H9 (cell line): ENCODE data around the gene MBLAC2. TPM values are rescaled to one million over a fixed set of nuclear protein-coding genes. Genes with fewer than 3 reads are reported as not detected.
A peak's percentile ranks its signal among the peaks of the same experiment; 100 is the strongest.

Source experiments
- DNase-seq: peaks from one replicate; pipeline ENCODE4 v3.0.0-alpha.2; 2017
- H2AFZ ChIP-seq: one replicate; pipeline ENCODE4 v1.6.1; 2013; ENCODE audit warnings: mild to moderate bottlenecking, low read length, control low read depth, moderate library complexity
- H2AK5ac ChIP-seq: 2 replicates; pipeline ENCODE4 v1.6.1; 2013; ENCODE audit warnings: low read length, control low read depth, mixed read lengths; ENCODE audit not compliant: insufficient read length
- H2BK120ac ChIP-seq: one replicate; pipeline ENCODE4 v1.6.1; 2013; ENCODE audit warnings: low read depth, mild to moderate bottlenecking, low read length, control low read depth, inconsistent platforms; ENCODE audit not compliant: poor library complexity, severe bottlenecking
- H2BK12ac ChIP-seq: 2 replicates; pipeline ENCODE4 v1.6.1; 2013; ENCODE audit warnings: low read length, control low read depth, mixed read lengths, low read depth; ENCODE audit not compliant: insufficient read length
- H2BK15ac ChIP-seq: 2 replicates; pipeline ENCODE4 v1.6.1; 2013; ENCODE audit warnings: low read depth, low read length, control low read depth
- H2BK20ac ChIP-seq: one replicate; pipeline ENCODE4 v1.6.1; 2013; ENCODE audit warnings: low read depth, mild to moderate bottlenecking, low read length, control low read depth, inconsistent platforms; ENCODE audit not compliant: poor library complexity, severe bottlenecking
- H2BK5ac ChIP-seq: 2 replicates; pipeline ENCODE4 v1.6.1; 2013; ENCODE audit warnings: low read length, control low read depth, mixed read lengths; ENCODE audit not compliant: insufficient read length
- H3K14ac ChIP-seq: 2 replicates; pipeline ENCODE4 v1.6.1; 2013; ENCODE audit warnings: low read length, control low read depth; ENCODE audit not compliant: insufficient read depth
- H3K18ac ChIP-seq: 2 replicates; pipeline ENCODE4 v1.6.1; 2013; ENCODE audit warnings: low read depth, mild to moderate bottlenecking, mixed read lengths, low read length, control low read depth; ENCODE audit not compliant: insufficient read length
- H3K23ac ChIP-seq: 2 replicates; pipeline ENCODE4 v1.6.1; 2013; ENCODE audit warnings: low read length, control low read depth, mixed read lengths, low read depth; ENCODE audit not compliant: insufficient read length
- H3K23me2 ChIP-seq: 2 replicates; pipeline ENCODE4 v1.6.1; 2013; ENCODE audit warnings: low read depth, mild to moderate bottlenecking, mixed read lengths, low read length, control low read depth; ENCODE audit not compliant: insufficient read length, poor library complexity, severe bottlenecking
- H3K27ac ChIP-seq: 2 replicates; pipeline ENCODE4 v1.5.1; 2013; ENCODE audit warnings: low read length, control low read depth, mixed read lengths, low read depth; ENCODE audit not compliant: insufficient read length
- H3K27me3 ChIP-seq: 2 replicates; pipeline ENCODE4 v1.6.1; 2013; ENCODE audit warnings: low read length, control low read depth, inconsistent platforms; ENCODE audit not compliant: insufficient read depth
- H3K4ac ChIP-seq: 2 replicates; pipeline ENCODE4 v1.6.1; 2013; ENCODE audit warnings: low read depth, mild to moderate bottlenecking, control low read depth, inconsistent platforms, low read length, moderate library complexity
- H3K4me1 ChIP-seq: 2 replicates; pipeline ENCODE4 v1.6.1; 2013; ENCODE audit warnings: low read length, control low read depth, inconsistent platforms; ENCODE audit not compliant: insufficient read depth
- H3K4me2 ChIP-seq: 2 replicates; pipeline ENCODE4 v1.6.1; 2013; ENCODE audit warnings: low read length, control low read depth, mixed read lengths; ENCODE audit not compliant: insufficient read length, insufficient read depth
- H3K56ac ChIP-seq: 2 replicates; pipeline ENCODE4 v1.6.1; 2013; ENCODE audit warnings: low read depth, mild to moderate bottlenecking, mixed read lengths, low read length, control low read depth; ENCODE audit not compliant: insufficient read length
- H3K79me1 ChIP-seq: 2 replicates; pipeline ENCODE4 v1.6.1; 2013; ENCODE audit warnings: low read depth, mild to moderate bottlenecking, moderate library complexity, low read length, control low read depth, inconsistent platforms; ENCODE audit not compliant: insufficient read depth, poor library complexity, severe bottlenecking
- H3K79me2 ChIP-seq: 2 replicates; pipeline ENCODE4 v1.6.1; 2013; ENCODE audit warnings: low read length, control low read depth, inconsistent platforms; ENCODE audit not compliant: insufficient read depth
- H3K9ac ChIP-seq: 2 replicates; pipeline ENCODE4 v1.6.1; 2013; ENCODE audit warnings: low read length, control low read depth, mixed read lengths; ENCODE audit not compliant: insufficient read length; ENCODE audit errors: extremely low read depth
- H3K9me3 ChIP-seq: one replicate; pipeline ENCODE4 v1.6.1; 2013; ENCODE audit warnings: low read depth, low read length, inconsistent platforms; ENCODE audit not compliant: control insufficient read depth
- H3T11ph ChIP-seq: one replicate; pipeline ENCODE4 v1.6.1; 2013; ENCODE audit warnings: mild to moderate bottlenecking, low read length, control low read depth, inconsistent platforms
- H4K20me1 ChIP-seq: one replicate; pipeline ENCODE4 v1.6.1; 2013; ENCODE audit not compliant: control insufficient read depth, insufficient read length, insufficient read depth
- H4K5ac ChIP-seq: 2 replicates; pipeline ENCODE4 v1.6.1; 2013; ENCODE audit warnings: low read depth, mild to moderate bottlenecking, mixed read lengths, low read length, control low read depth; ENCODE audit not compliant: insufficient read length
- H4K8ac ChIP-seq: replicated peaks from 2 replicates; pipeline ENCODE4 v1.6.1; 2013; ENCODE audit warnings: low read length, control low read depth, mixed read lengths, low read depth; ENCODE audit not compliant: insufficient read length
- H4K91ac ChIP-seq: 2 replicates; pipeline ENCODE4 v1.6.1; 2013; ENCODE audit warnings: low read depth, mild to moderate bottlenecking, moderate library complexity, mixed read lengths, low read length, control low read depth; ENCODE audit not compliant: insufficient read length
- H3K27ac Mint-ChIP-seq, 3 experiments: 2 replicates in 2 of 3; 3 replicates in 1 of 3; pipeline ENCODE4 v1.8.0; 2020 to 2021; ENCODE audit warnings: mixed read lengths in 3 of 3, mild to moderate bottlenecking in 1 of 3, moderate library complexity in 1 of 3
- H3K27me3 Mint-ChIP-seq: 2 replicates; pipeline ENCODE4 v1.8.0; 2021; ENCODE audit warnings: low read depth, mild to moderate bottlenecking, moderate library complexity, mixed read lengths
- H3K36me3 Mint-ChIP-seq, 3 experiments: 2 replicates in 2 of 3; 3 replicates in 1 of 3; pipeline ENCODE4 v1.8.0; 2020 to 2021; ENCODE audit warnings: low read depth in 3 of 3, mixed read lengths in 3 of 3; ENCODE audit not compliant: insufficient read depth in 1 of 3
- H3K4me1 Mint-ChIP-seq, 2 experiments: 2 replicates each; pipeline ENCODE4 v1.8.0; 2020; ENCODE audit warnings: mixed read lengths in 2 of 2
- H3K4me3 Mint-ChIP-seq, 2 experiments: 2 replicates in 1 of 2; 3 replicates in 1 of 2; pipeline ENCODE4 v1.8.0; 2020 to 2021; ENCODE audit warnings: mild to moderate bottlenecking in 2 of 2, mixed read lengths in 2 of 2, moderate library complexity in 1 of 2
- H3K9me3 Mint-ChIP-seq, 2 experiments: 2 replicates in 1 of 2; 3 replicates in 1 of 2; pipeline ENCODE4 v1.8.0; 2020; ENCODE audit warnings: mild to moderate bottlenecking in 2 of 2, mixed read lengths in 2 of 2, moderate library complexity in 1 of 2
- CTCF ChIP-seq: fragments of 200-600 bp; sonication (generic); conservative IDR thresholded peaks from 3 replicates; pipeline ENCODE4 v1.8.0; 2021; ENCODE audit warnings: antibody characterized with exemption, mild to moderate bottlenecking
- WGBS: extraction: QIAGEN DNeasy Blood & Tissue Kit; methylation state at CpG from one replicate; pipeline ENCODE4 v1.1.7; 2013; ENCODE audit warnings: missing lambda C conversion rate, low lambda C conversion rate, mixed read lengths; ENCODE audit not compliant: insufficient read length; ENCODE audit errors: extremely low coverage; 5-methylcytosine and 5-hydroxymethylcytosine counted together
- total RNA-seq: library from RNA; stranded (reverse); gene quantifications from 2 replicates; pipeline ENCODE4 v1.2.1, GENCODE V29; 2021

MBLAC2 gene
- total RNA-seq, 1 experiment from 2014 or later = 4.9 TPM

- Histone ChIP-seq H2BK120ac (no peak overlapping the region), H2BK15ac (no peak overlapping the region), H3T11ph (no peak overlapping the region), H2BK5ac (no peak overlapping the region), H3K9ac (no peak overlapping the region), H3K23ac (no peak overlapping the region), H3K79me1 (no peaks in the 10 kb centered on the region), H4K20me1 (no peaks in the 10 kb centered on the region), H3K56ac (no peak overlapping the region), H3K14ac (no peak overlapping the region), H3K18ac (no peak overlapping the region), H3K4me1 (no peaks in the 10 kb centered on the region), H2AFZ (no peak overlapping the region), H3K4me2 (no peak overlapping the region), H4K5ac (no peak overlapping the region), H3K23me2 (no peaks in the 10 kb centered on the region), H2BK20ac (no peak overlapping the region), H2AK5ac (no peak overlapping the region), H3K27ac (no peak overlapping the region), H3K79me2 (no peaks in the 10 kb centered on the region), H4K8ac (no peak overlapping the region), H4K91ac (no peak overlapping the region), H3K9me3 (no peaks in the 10 kb centered on the region), H2BK12ac (no peak overlapping the region), H3K4ac (no peak overlapping the region), H3K27me3 (no peaks in the 10 kb centered on the region)
- whole genome bisulfite sequencing = no CpG with 5 or more reads among the region's 7 CpGs
- H3K36me3 Mint-ChIP-seq = peaks cover 4 to 33% (median 32%) of the 10 kb centered on the region in 3 experiments; a peak in 6 of 7 replicates
- DNase-seq = no peak
- H3K4me1 Mint-ChIP-seq = no peaks in the 10 kb centered on the region
- H3K27me3 Mint-ChIP-seq = no peaks in the 10 kb centered on the region
- no peak for TF ChIP-seq CTCF
- H3K27ac Mint-ChIP-seq = peak overlapping the region in 2 of 3 experiments; percentile 13 to 86; a peak in 3 of 7 replicates
- H3K4me3 Mint-ChIP-seq = no peak overlapping the region
- no peaks in the 10 kb centered on the region for H3K9me3 Mint-ChIP-seq
These were observed 44.5 kb upstream of the MBLAC2 start for GRCh38 chr5:90519081-90519480.
